GM10248 (cell line): ENCODE data around the gene MARCHF3.
"Not testable (repeated sequence)": the region's sequence is repeated elsewhere in the genome, so short reads cannot be mapped to it uniquely, and the experiment has no call there.

Source experiments
- CTCF ChIA-PET: fragments of 300-600 bp; sonication (Branson Sonifier 250); formaldehyde crosslinking; extraction: SDS; loops from one replicate; lab custom pipeline; 2021; ENCODE audit warnings: antibody characterized with exemption; lab: Yijun Ruan, JAX
- POLR2A ChIA-PET: fragments of 350-650 bp; sonication (Branson Sonifier 250); formaldehyde crosslinking; extraction: SDS; loops from one replicate; lab custom pipeline; 2020; ENCODE audit warnings: antibody characterized with exemption; lab: Yijun Ruan, JAX
- DNase-seq: peaks from one replicate; pipeline ENCODE4 v3.0.0; 2012; ENCODE audit errors: extremely low spot score
- TF ChIP-seq, protein P1 (sequence below): IDR thresholded peaks from 2 replicates; pipeline ENCODE4 v1.5.1; 2012; ENCODE audit warnings: mild to moderate bottlenecking, low read depth; ENCODE audit errors: extremely low read depth, missing control alignments, control extremely low read depth

MARCHF3 gene

DNA sequence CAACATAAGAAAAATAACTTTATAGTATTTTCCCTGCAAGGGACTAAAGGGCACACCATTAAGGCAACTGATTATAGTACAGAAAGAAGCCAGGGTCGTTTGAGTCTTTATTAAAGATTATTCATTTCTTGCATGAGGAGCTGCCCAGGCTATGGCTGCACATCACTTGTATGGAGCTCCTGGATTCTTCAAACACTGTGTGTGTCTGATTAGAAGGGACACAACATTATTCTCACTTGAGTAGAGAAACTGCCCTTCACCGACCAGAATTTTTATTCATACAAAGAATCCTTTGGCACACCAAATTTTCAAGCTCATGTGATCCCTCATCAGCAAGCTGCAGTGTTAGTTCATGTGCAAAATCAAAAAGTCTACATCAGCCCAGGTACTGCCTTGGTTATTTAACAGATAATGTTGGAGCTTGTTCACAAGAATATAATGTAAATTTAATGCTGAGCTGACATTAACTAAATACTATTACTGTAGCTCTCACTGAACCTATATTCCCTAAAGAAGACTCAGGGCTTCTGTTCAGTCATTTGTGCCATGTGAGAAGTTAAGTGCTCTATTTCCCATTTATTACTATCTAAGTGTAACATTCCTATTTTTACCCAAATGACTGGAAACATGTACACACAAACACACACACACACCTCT lies 33.0 kb upstream of the MARCHF3 start:
- TF ChIP-seq, protein P1, sequence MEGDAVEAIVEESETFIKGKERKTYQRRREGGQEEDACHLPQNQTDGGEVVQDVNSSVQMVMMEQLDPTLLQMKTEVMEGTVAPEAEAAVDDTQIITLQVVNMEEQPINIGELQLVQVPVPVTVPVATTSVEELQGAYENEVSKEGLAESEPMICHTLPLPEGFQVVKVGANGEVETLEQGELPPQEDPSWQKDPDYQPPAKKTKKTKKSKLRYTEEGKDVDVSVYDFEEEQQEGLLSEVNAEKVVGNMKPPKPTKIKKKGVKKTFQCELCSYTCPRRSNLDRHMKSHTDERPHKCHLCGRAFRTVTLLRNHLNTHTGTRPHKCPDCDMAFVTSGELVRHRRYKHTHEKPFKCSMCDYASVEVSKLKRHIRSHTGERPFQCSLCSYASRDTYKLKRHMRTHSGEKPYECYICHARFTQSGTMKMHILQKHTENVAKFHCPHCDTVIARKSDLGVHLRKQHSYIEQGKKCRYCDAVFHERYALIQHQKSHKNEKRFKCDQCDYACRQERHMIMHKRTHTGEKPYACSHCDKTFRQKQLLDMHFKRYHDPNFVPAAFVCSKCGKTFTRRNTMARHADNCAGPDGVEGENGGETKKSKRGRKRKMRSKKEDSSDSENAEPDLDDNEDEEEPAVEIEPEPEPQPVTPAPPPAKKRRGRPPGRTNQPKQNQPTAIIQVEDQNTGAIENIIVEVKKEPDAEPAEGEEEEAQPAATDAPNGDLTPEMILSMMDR: no peak
- POLR2A ChIA-PET: no interaction called here
- DNase-seq: no peak
- CTCF ChIA-PET: interaction anchor here (0.7 to 2.3 kb wide), 6 partner anchors 9 to 25 kb away, joined by 3 to 8 read pairs (median 4); partner anchors contain the start of gene C5orf63

GRCh38 chr5:127061956-127062355 lies 31.6 kb upstream of the MARCHF3 start:
- no peak for DNase-seq
- TF ChIP-seq, protein P1: no peak
- ChIA-PET CTCF (interaction anchor here (5.1 kb wide), 1 partner anchor 12 kb away, joined by 22 read pairs; the partner anchor contains the start of gene C5orf63), POLR2A (no interaction called here)

GRCh38 chr5:127061537-127061936 lies 31.2 kb upstream of the MARCHF3 start:
- DNase-seq: no peak
- CTCF ChIA-PET: interaction anchor here (0.6 to 5.1 kb wide), 2 partner anchors 10 to 12 kb away, joined by 3 to 22 read pairs; partner anchors contain the start of gene C5orf63
- POLR2A ChIA-PET: no interaction called here
- TF ChIP-seq, protein P1: no peak

DNA sequence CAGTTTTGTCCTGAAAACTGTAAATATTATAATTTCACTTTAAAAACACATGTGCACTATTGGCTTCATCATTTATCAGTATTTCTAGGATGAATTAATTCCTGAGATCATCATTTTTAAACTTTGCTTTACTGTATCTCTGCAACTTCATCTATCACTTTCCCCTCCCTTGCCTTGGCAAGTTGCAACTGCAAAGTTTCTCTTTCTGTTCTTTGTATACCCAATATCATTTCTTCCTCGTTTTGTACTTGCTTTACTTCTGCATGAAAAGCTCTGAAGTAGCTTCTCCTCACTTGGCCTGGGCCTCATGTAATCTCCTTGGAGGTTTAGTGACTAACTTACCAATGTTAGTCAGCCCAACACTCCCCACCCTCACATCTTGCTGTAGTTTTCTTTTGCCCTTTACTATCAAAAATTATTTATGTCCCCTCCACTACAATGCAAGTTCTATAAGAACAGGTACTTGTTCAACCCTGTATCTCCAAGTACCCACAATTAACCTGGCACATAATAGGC lies 30.2 kb upstream of the MARCHF3 start:
- CTCF ChIA-PET: interaction anchor here (5.1 kb wide), 1 partner anchor 13 kb away, joined by 22 read pairs; the partner anchor contains the start of gene C5orf63
- POLR2A ChIA-PET: no interaction called here
- DNase-seq: no peak
- TF ChIP-seq, protein P1: no peak

GRCh38 chr5:127056896-127057295 lies 26.5 kb upstream of the MARCHF3 start:
- TF ChIP-seq, protein P1: no peak
- no peak for DNase-seq
- CTCF ChIA-PET: interaction anchor here (2.5 to 5.1 kb wide), 3 partner anchors 10 to 17 kb away, joined by 6 to 22 read pairs (median 9); partner anchors contain the start of gene C5orf63
- POLR2A ChIA-PET: no interaction called here

GRCh38 chr5:127055880-127056653 lies 25.7 kb upstream of the MARCHF3 start:
- CTCF ChIA-PET: interaction anchor here (0.7 to 3.0 kb wide), 3 partner anchors 9 to 15 kb away, joined by 4 to 9 read pairs (median 6); no protein-coding TSS in a partner anchor
- TF ChIP-seq, protein P1: no peak
- no peak for DNase-seq
- POLR2A ChIA-PET: no interaction called here

- POLR2A ChIA-PET: not testable (repeated sequence)
- CTCF ChIA-PET: interaction anchor here (1.5 kb wide), 1 partner anchor 25 kb away, joined by 3 read pairs; no protein-coding TSS in a partner anchor
Measured at GRCh38 chr5:127053551-127053950, 23.2 kb upstream of the MARCHF3 start.

More at GRCh38 chr5:127053551-127053950, 23.2 kb upstream of the MARCHF3 start:
- not testable (repeated sequence) for DNase-seq
